ENCODE data around the gene CAT.

- TF ChIP-seq CTCF (IDR thresholded peaks at IDR 0.05): no peak
- no peak for TF ChIP-seq POLR2A (IDR thresholded peaks at IDR 0.05)
These were observed 12.0 kb upstream of the CAT start for GRCh38 chr11:34426766-34427185.

All from thyroid gland (tissue), 4 donors.